Measurements from ENCODE around the gene GRAP.
"Not testable (repeated sequence)": the region's sequence is repeated elsewhere in the genome, so short reads cannot be mapped to it uniquely, and the experiment has no call there.

GRAP gene

GRCh38 chr17:19021622-19022083 is 25.1 kb downstream of the GRAP start:
- TF ChIP-seq CTCF (IDR thresholded peaks at IDR 0.05; ENCODE audit: insufficient read depth, low read length) (no peak), REST (IDR thresholded peaks at IDR 0.05; ENCODE audit: insufficient replicate concordance, low read depth) (no peak)
- Histone ChIP-seq H3K27ac (replicated peaks) (no peak overlapping the region), H3K27me3 (ENCODE audit: insufficient read depth, poor library complexity, severe bottlenecking) (no peaks in the 10 kb centered on the region), H3K4me3 (replicated peaks; ENCODE audit: insufficient read depth, low read length) (no peak overlapping the region)
- DNase-seq (ENCODE audit: low read depth in 1 of 2, low spot score in 1 of 2): no peak

GRCh38 chr17:19021011-19021621 is 25.6 kb downstream of the GRAP start:
- H3K4me3 ChIP-seq (replicated peaks; ENCODE audit: insufficient read depth, low read length); H3K27ac ChIP-seq (replicated peaks); DNase-seq (ENCODE audit: low read depth in 1 of 2, low spot score in 1 of 2); H3K27me3 ChIP-seq (ENCODE audit: insufficient read depth, poor library complexity, severe bottlenecking): not testable (repeated sequence)

- DNase-seq (ENCODE audit: low read depth in 1 of 2, low spot score in 1 of 2): no peak
- Histone ChIP-seq H3K27ac (replicated peaks) (no peak overlapping the region), H3K4me3 (replicated peaks; ENCODE audit: insufficient read depth, low read length) (no peak overlapping the region), H3K27me3 (ENCODE audit: insufficient read depth, poor library complexity, severe bottlenecking) (no peaks in the 10 kb centered on the region)
- TF ChIP-seq GABPA (IDR thresholded peaks at IDR 0.05; ENCODE audit: low read depth): no peak
- no peak for TF ChIP-seq CTCF (IDR thresholded peaks at IDR 0.05; ENCODE audit: insufficient read depth, low read length)
- TF ChIP-seq SPI1 (IDR thresholded peaks at IDR 0.05; ENCODE audit: borderline replicate concordance, low read depth): no peak
- TF ChIP-seq POLR2AphosphoS5 (IDR thresholded peaks at IDR 0.05; ENCODE audit: low read depth): no peak
- TF ChIP-seq REST (IDR thresholded peaks at IDR 0.05; ENCODE audit: insufficient replicate concordance, low read depth): no peak
Observed at GRCh38 chr17:19020016-19020415, 26.7 kb downstream of the GRAP start.

- H3K4me3 ChIP-seq (replicated peaks; ENCODE audit: insufficient read depth, low read length): no peak overlapping the region
- DNase-seq (ENCODE audit: low read depth in 1 of 2, low spot score in 1 of 2): no peak
- no peak overlapping the region for H3K27ac ChIP-seq (replicated peaks)
- no peak for TF ChIP-seq CTCF (IDR thresholded peaks at IDR 0.05; ENCODE audit: insufficient read depth, low read length)
- TF ChIP-seq SPI1 (IDR thresholded peaks at IDR 0.05; ENCODE audit: borderline replicate concordance, low read depth): no peak
- no peak for TF ChIP-seq GABPA (IDR thresholded peaks at IDR 0.05; ENCODE audit: low read depth)
- TF ChIP-seq REST (IDR thresholded peaks at IDR 0.05; ENCODE audit: insufficient replicate concordance, low read depth): no peak
- no peaks in the 10 kb centered on the region for H3K27me3 ChIP-seq (ENCODE audit: insufficient read depth, poor library complexity, severe bottlenecking)
Observed at GRCh38 chr17:19019041-19019941, 27.5 kb downstream of the GRAP start.
